MM.1S (cell line): ENCODE data around the gene NIPBL.

Experiments used
- DNase-seq: peaks from one replicate; pipeline ENCODE4 v3.0.0-alpha.2; 2015
- H2AFZ ChIP-seq: fragments of 300-600 bp; sonication (generic); 2 replicates; pipeline ENCODE4 v1.6.0; 2016; ENCODE audit warnings: antibody characterized with exemption, low read length
- H3F3A ChIP-seq: fragments of 300-600 bp; sonication (generic); 2 replicates; pipeline ENCODE4 v1.6.1; 2016; ENCODE audit warnings: mild to moderate bottlenecking, antibody characterized with exemption, low read length, moderate library complexity, mixed read lengths; ENCODE audit not compliant: insufficient read depth
- H3K27ac ChIP-seq: fragments of 300-600 bp; sonication (generic); 2 replicates; pipeline ENCODE4 v1.5.1; 2016; ENCODE audit warnings: mild to moderate bottlenecking, low read length
- H3K27me3 ChIP-seq: fragments of 300-600 bp; sonication (generic); replicated peaks from 2 replicates; pipeline ENCODE4 v1.6.0; 2016; ENCODE audit warnings: low read length; ENCODE audit not compliant: insufficient read depth
- H3K36me3 ChIP-seq: fragments of 300-600 bp; sonication (generic); replicated peaks from 2 replicates; pipeline ENCODE4 v1.6.1; 2016; ENCODE audit warnings: mild to moderate bottlenecking, low read length, mixed read lengths; ENCODE audit not compliant: insufficient read depth
- H3K4me1 ChIP-seq: fragments of 300-600 bp; sonication (generic); 2 replicates; pipeline ENCODE4 v1.6.1; 2016; ENCODE audit warnings: low read length, mixed read lengths
- H3K4me2 ChIP-seq: fragments of 300-600 bp; sonication (generic); 2 replicates; pipeline ENCODE4 v1.6.0; 2016; ENCODE audit warnings: low read depth, low read length
- H3K4me3 ChIP-seq: fragments of 300-600 bp; sonication (generic); 2 replicates; pipeline ENCODE4 v1.5.1; 2016; ENCODE audit warnings: low read length, mixed read lengths
- H3K79me2 ChIP-seq: fragments of 300-600 bp; sonication (generic); 2 replicates; pipeline ENCODE4 v1.6.1; 2016; ENCODE audit warnings: mixed run types, low read length, mixed read lengths
- H3K9ac ChIP-seq: fragments of 300-600 bp; sonication (generic); 2 replicates; pipeline ENCODE4 v1.6.1; 2016; ENCODE audit warnings: low read length, mixed read lengths
- H3K9me2 ChIP-seq: fragments of 300-600 bp; sonication (generic); replicated peaks from 2 replicates; pipeline ENCODE4 v1.6.1; 2016; ENCODE audit warnings: mild to moderate bottlenecking, low read length, mixed read lengths; ENCODE audit not compliant: insufficient read depth
- H3K9me3 ChIP-seq: fragments of 300-600 bp; sonication (generic); replicated peaks from 2 replicates; pipeline ENCODE4 v1.6.1; 2016; ENCODE audit warnings: mild to moderate bottlenecking, low read length, mixed read lengths; ENCODE audit not compliant: insufficient read depth
- H4K20me1 ChIP-seq: fragments of 300-600 bp; sonication (generic); 2 replicates; pipeline ENCODE4 v1.6.1; 2016; ENCODE audit warnings: mild to moderate bottlenecking, low read length, moderate library complexity, mixed read lengths; ENCODE audit not compliant: insufficient read depth
- EZH2 ChIP-seq: fragments of 300-600 bp; sonication (generic); optimal IDR thresholded peaks from 2 replicates; pipeline ENCODE3; 2017; ENCODE audit warnings: low read depth, mild to moderate bottlenecking, antibody characterized with exemption, low read length, mixed read lengths
- EZH2phosphoT487 ChIP-seq: fragments of 300-600 bp; sonication (generic); IDR thresholded peaks from 2 replicates; pipeline ENCODE4 v1.6.1; 2018; ENCODE audit warnings: antibody characterized with exemption, low read length
- TF ChIP-seq, protein P1 (sequence below): fragments of 300-600 bp; sonication (generic); IDR thresholded peaks from 2 replicates; pipeline ENCODE4 v1.5.1; 2016; ENCODE audit warnings: antibody characterized with exemption, low read length, mixed read lengths

NIPBL gene

DNA sequence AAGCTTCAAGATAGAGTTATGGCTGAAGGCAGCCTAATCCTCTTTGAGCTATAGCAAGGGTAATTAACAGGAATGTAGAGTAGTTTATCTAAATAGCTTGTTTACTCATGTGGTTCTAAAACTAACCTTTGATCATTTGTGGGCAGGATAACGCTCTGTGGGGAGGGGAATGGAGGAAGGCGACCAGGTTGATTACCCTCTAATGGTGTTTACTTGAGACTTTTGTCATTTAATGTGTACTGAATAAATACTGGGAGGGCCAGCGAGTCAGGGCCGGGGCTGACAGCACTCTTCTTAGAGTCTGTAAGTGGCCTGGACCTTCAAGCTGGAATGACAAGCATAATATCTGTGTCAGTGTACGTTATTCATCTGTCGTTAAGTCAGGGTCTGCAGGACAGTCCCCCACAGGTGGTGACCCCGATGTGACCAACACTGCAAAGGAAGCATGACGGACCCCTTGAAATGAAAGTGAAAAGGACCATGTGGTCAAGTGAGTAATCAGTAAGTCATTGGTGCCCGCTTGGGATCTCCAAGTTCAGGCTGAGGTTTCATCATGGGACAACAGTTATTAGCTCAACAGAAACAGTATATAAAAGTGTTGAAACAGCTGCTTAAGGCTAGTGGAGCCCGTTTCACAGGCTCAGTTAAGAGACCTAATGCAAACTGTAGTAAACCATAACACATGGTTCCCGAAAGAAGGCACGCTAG is 210.1 kb downstream of the NIPBL start:
- no peaks in the 10 kb centered on the region for H3K79me2 ChIP-seq
- H3F3A ChIP-seq: no peaks in the 10 kb centered on the region
- no peaks in the 10 kb centered on the region for H3K4me1 ChIP-seq
- TF ChIP-seq, protein P1, sequence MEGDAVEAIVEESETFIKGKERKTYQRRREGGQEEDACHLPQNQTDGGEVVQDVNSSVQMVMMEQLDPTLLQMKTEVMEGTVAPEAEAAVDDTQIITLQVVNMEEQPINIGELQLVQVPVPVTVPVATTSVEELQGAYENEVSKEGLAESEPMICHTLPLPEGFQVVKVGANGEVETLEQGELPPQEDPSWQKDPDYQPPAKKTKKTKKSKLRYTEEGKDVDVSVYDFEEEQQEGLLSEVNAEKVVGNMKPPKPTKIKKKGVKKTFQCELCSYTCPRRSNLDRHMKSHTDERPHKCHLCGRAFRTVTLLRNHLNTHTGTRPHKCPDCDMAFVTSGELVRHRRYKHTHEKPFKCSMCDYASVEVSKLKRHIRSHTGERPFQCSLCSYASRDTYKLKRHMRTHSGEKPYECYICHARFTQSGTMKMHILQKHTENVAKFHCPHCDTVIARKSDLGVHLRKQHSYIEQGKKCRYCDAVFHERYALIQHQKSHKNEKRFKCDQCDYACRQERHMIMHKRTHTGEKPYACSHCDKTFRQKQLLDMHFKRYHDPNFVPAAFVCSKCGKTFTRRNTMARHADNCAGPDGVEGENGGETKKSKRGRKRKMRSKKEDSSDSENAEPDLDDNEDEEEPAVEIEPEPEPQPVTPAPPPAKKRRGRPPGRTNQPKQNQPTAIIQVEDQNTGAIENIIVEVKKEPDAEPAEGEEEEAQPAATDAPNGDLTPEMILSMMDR: no peak
- no peak for TF ChIP-seq EZH2phosphoT487
- no peak for TF ChIP-seq EZH2
- no peaks in the 10 kb centered on the region for H4K20me1 ChIP-seq
- H3K9ac ChIP-seq: no peak overlapping the region
- no peaks in the 10 kb centered on the region for H3K27me3 ChIP-seq
- no peaks in the 10 kb centered on the region for H3K36me3 ChIP-seq
- no peak overlapping the region for H3K4me2 ChIP-seq
- H2AFZ ChIP-seq: no peak overlapping the region
- no peak for DNase-seq
- H3K9me3 ChIP-seq: no peaks in the 10 kb centered on the region
- no peaks in the 10 kb centered on the region for H3K9me2 ChIP-seq
- H3K27ac ChIP-seq: no peak overlapping the region
- no peak overlapping the region for H3K4me3 ChIP-seq

GRCh38 chr5:37088009-37088408 is 211.4 kb downstream of the NIPBL start:
- Histone ChIP-seq H3K9me3 (no peaks in the 10 kb centered on the region), H3K27ac (no peak overlapping the region), H3K36me3 (no peaks in the 10 kb centered on the region), H3K9me2 (no peaks in the 10 kb centered on the region), H2AFZ (no peak overlapping the region), H3K4me1 (no peaks in the 10 kb centered on the region), H3K79me2 (no peaks in the 10 kb centered on the region), H3F3A (no peaks in the 10 kb centered on the region), H3K9ac (no peak overlapping the region), H4K20me1 (no peaks in the 10 kb centered on the region), H3K4me2 (no peak overlapping the region), H3K4me3 (no peak overlapping the region), H3K27me3 (no peaks in the 10 kb centered on the region)
- DNase-seq: no peak
- no peak for TF ChIP-seq EZH2phosphoT487
- TF ChIP-seq, protein P1: no peak
- no peak for TF ChIP-seq EZH2

GRCh38 chr5:37090123-37090726 is 213.7 kb downstream of the NIPBL start:
- no peak overlapping the region for H3K27ac ChIP-seq
- H3K4me1 ChIP-seq: no peaks in the 10 kb centered on the region
- no peaks in the 10 kb centered on the region for H3K9me2 ChIP-seq

More at GRCh38 chr5:37090123-37090726, 213.7 kb downstream of the NIPBL start:
- Histone ChIP-seq H3K36me3 (no peaks in the 10 kb centered on the region), H4K20me1 (no peaks in the 10 kb centered on the region), H3K4me2 (no peak overlapping the region), H3K79me2 (no peaks in the 10 kb centered on the region), H3K27me3 (no peaks in the 10 kb centered on the region), H3K4me3 (no peak overlapping the region), H2AFZ (no peak overlapping the region), H3K9me3 (no peaks in the 10 kb centered on the region), H3F3A (no peaks in the 10 kb centered on the region), H3K9ac (no peak overlapping the region)
- no peak for TF ChIP-seq EZH2
- no peak for TF ChIP-seq EZH2phosphoT487
- TF ChIP-seq, protein P1: no peak
- no peak for DNase-seq
